HG03175 (cell line): Measurements from ENCODE around the gene WDR82.

Experiments used
- ATAC-seq: cut with Tn5 transposase; IDR thresholded peaks from one replicate; pipeline ENCODE4 v1.9.1; 2021; ENCODE audit warnings: mild to moderate bottlenecking, moderate library complexity; ENCODE audit not compliant: unreplicated experiment

The WDR82 gene

DNA sequence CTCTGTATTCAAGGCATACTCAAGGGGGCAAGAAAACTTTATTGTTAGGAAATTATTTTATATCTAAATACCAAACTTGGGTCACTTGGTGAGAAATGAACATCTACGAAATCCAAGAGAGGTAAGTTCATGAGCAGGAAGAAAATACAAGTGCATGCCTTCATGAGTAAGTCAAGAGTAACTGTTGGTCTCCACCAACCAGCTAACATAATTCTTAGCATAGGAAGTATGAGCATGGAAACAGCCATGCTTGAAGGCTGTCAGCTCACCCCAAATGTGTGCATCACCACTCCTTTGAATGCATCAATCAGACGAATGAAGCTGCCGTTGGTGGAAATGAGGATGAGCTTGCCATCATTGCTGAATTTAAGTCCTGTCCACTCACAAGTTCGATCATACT, 19.0 kb downstream of the WDR82 start:
- ATAC-seq = no peak

DNA sequence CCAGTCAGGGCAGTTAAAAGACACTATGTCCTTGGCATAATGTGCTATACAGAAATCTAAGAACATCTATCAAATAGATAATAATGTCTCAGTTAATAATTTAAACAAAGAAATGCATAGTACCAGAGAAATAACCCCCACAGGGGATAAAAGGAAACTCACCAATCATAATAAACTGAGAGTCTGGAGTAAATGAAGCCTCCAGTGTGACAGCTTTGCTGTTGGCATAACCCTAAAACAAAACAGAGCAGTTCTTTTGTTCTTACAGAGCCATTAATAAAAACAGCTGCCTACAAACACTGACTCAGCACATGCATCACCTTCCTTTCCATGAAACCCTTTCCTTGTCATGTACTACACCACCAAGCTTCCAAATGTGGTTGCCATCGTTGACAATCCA, 19.4 kb downstream of the WDR82 start:
- ATAC-seq = no peak

DNA sequence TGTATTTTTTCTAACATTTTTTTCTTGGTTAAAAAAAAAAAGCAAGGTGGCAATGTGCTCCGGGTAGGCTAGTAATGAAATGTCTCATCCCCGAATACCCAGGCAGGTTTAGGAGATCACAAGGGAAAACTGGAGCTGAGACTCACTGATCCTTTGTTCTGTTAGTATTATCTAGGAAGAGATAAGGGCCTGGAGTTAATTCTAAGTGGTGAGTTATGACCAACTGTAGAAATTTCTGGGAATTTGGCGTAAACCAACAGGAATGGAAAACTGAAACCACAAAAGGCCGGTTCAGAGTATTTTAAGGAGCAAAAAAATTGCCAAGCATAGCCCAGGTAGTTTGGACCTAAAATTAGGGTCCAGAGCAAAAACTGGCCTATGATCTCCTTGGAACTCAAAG, 20.5 kb downstream of the WDR82 start:
- ATAC-seq = no peak

DNA sequence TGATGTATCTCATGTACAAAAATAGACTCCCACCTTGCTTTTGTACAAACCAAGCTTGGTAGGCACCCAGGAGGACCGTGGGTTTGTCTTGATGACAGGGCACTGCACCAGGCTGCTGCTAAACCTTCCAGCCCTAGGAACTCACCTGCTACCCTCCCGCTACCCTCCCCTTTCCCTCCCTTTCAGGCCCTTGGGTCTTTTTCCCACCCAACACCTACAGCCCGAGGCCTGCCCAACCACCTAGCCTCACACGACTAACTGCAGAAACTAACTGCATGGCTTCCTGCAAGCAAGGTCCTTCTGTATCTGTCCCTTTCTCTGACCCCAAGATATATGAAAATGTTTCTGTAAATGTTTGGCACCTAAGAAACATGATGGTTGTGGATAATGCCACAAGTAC, 21.8 kb downstream of the WDR82 start:
- ATAC-seq = no peak

DNA sequence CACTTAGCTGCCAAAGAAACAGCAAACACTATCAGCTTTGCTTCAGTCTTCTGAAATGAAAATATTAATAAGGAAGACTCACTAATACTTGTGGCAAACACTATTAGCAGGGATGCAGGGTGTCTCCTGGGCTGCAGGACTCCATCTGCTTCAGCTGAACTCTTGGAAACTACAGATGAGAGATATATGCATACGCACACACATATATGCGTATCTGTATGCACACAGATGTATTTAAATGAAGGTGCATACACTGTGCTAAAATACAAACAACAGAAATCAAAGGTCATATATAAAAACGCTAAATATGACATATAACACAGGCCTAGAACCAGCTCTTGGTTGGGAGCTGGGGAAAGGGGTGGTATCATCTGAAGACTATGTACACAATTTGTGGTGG, 22.3 kb downstream of the WDR82 start:
- no peak for ATAC-seq

DNA sequence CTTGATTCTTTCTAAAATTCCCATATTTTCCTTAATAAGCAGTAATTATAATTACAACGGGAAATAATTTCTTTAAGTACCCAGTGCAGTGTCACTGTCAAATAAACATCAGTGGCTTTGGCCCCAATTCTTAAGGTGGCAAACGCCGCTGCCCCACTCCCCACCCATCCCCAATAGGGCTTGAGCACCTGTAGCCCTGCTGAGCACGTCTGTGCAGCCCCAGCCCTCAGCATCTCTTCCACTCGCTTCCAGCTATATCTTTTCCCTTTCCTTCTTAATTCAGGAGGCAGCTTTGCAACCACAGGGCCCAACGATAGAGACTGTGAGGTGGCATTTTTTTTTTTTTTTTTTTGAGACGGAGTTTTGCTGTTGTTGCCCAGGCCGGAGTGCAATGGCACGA, 23.8 kb downstream of the WDR82 start:
- ATAC-seq = no peak

DNA sequence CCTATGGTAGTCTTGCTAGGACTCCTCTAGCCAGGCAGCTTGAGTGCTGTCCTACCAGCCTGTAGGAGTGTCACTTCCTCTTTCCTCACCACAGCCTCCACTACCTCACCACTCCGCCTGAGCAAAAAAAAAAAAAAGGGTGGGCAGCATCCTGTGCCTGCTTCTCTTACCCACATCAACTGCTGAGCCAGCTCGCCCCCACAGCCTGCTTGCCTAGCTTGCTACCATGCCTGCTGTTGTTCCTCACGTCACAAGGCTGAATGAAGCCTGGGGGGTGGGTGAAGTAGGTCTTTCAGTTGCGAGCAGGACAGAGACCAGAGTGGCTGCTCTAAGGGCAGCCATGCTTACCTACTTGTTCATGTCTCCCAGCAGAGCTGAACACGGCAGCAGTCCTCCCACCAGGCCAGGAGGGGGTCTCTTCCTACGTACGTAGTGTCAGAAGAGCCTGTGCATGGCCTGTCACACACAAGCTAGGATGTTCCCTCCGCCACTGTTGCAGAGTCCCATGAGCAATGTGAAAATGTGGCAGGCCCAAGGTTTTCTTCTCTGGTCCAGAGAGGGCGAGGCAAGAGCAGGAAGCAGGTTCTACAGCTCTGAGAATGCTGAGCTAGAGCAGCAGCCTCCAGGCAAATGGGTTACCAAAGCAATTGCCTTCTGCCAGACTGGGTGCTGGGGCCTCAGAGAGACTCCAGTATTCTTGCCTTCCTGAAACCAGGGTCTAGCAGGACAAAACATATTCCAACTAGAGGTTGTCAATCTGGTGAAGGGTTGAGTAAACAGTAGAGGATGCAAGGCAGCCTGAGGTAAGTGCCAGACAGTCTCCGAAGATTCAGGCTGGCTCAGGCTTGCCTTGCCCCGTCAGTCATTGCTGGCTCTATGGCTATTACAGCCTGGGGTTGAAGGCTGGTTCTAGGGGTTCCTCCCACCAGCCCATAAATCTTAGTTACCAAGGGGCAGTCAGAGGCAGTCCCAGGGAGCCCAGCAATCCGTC, 24.8 kb downstream of the WDR82 start:
- peak; percentile 95 for ATAC-seq

DNA sequence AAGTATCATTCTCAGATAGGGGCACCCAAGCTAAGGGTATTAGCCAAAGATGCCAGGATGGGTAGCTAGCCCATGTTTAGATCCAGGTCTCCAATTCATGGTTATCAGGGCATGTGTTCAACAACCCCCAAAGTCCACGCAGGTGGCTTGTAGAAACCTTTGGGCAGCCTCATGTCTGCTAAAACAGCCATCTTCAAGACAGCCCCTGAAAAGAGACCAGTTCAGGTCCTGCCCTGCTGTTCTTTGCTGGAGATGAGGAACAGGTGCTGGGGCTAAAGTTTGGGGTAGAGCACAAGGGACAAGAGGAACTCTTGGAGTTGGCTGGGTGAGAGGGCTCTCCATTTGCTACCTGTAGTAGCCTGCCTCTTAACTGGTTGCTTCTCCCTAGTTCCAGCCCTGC, 28.3 kb downstream of the WDR82 start:
- no peak for ATAC-seq

DNA sequence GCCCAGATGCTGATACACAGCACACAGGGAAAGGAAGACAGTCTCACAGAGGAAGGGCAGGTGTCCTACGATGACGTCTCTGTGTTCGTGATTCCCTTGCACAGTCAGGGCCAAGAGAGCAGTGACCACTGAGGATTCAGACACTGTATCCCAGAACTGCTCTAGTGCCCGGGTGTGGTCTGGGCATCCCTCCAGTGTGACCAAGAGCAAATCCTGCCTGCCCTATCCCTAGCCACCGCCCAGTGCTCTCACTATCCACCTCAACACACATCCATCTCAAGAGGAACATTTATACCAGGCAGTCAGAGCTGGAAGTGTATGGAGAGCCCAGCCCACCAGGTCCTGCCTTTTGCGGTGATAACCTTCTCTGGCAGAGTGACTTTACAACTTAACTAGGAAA, 28.8 kb downstream of the WDR82 start:
- no peak for ATAC-seq

DNA sequence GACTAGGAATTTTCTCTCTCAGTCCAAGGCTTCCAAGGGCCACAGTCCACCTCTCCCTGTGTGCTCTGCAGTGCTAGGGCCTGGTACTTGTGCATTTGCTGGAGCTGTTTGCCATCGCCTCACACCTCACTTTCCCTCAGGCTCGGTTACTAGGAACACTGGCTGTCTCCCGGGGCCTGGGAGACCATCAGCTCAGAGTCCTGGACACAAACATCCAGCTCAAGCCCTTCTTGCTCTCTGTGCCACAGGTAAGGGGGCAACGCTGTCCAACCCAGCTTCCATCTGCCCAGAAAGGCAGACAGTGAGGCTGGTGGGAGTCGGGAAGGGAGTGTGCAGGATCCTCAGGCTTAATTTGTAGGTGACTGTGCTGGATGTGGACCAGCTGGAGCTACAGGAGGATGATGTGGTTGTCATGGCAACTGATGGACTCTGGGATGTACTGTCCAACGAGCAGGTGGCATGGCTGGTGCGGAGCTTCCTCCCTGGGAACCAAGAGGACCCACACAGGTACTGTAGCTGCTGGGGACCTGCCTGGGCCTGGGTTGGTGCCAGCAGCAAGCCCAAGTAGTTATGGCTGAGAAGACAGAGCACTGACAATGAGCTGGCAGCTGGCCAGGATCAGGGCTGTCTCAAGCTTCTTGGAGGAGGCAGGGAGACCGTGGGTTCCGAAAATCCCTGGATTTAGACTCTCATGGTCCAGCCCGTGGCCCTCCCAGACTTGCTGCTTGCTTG, 29.5 kb downstream of the WDR82 start:
- no peak for ATAC-seq

DNA sequence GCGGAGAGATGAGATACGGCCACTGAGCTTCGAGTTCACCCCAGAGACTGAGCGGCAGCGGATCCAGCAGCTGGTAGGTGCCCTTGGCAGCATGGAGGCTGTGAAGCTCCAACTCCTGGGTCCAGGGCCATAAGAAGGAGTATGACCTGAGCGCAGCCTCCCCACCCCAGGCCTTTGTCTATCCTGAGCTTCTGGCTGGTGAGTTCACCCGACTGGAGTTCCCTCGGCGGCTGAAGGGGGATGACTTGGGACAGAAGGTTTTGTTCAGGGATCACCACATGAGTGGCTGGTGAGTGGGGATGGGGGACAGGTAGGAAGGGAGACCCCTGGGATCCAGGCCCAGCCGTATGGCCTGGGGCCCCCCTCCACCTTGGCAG, 30.3 kb downstream of the WDR82 start:
- no peak for ATAC-seq

DNA sequence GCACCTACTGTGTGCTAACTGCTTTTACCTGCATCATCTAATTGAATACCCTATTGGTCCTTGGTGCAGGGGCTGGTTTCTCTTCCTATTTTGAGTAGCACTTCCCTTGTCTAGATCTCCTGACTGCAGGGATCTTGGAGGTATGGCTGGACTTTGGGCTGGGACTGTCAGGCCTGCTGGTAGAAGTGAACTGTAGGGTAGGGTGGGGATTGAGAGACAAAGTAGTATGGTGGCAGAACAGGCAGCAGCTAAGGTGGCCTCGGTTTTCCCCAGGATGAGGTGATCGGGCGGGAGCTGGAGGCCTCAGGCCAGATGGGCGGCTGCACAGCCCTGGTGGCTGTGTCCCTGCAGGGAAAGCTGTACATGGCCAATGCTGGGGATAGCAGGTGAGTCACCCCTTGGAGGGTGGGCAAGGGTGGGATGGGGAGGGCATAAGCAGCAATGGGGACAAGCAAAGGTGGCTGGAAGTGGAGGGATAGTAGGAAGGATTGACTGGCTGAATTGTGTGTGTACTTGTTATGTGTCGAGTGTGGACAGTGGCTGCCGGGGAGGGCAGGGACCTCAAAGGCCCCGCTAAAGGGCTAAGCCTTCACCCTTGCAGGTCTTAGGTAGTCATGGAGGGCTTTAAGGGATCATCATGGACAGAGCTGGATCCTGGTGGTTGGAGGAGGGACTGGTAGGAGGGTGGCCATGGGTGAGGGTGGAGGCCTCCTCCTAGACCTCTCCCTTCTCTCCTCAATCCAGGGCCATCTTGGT, 30.9 kb downstream of the WDR82 start:
- no peak for ATAC-seq

DNA sequence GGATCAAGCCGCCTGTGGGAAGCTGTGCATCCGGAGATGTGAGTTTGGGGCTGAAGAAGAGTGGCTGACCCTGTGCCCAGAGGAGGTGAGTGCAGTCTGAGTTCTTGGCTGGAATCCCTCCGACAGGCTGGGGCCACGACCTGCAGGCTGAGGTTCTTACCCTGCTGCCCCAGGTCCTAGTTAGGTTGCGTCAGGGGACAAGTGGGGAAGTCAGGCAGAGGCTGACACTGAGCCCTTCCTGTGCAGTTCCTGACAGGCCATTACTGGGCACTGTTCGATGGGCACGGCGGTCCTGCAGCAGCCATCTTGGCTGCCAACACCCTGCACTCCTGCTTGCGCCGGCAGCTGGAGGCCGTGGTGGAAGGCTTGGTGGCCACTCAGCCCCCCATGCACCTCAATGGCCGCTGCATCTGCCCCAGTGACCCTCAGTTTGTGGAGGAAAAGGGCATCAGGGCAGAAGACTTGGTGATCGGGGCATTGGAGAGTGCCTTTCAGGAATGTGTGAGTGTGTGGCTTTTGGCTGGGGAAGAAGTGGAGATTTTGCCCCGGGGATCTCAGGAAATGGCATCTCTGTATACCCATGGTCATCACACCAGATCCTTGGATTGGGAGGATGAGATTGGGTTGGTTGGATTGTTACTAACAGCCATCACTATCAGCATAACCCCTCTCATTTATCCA, 31.6 kb downstream of the WDR82 start:
- no peak for ATAC-seq

DNA sequence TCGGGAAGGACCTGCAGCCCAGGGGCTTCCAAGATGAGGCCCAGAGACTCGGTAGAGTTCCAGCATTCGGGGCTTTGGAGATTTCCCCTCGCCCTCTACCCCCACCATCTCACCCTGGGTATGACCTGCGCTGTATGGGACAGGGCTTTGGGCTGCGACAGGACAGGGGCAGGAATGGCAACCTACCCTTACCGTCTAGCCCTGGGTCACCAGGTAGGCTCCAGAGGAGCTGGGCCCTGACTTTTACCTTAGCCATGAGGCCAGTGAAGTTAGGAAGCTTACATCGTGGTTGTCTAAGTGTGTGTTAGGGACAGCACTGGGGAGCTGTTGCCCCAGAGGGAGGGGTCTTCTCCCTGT, 32.2 kb downstream of the WDR82 start:
- no peak for ATAC-seq

DNA sequence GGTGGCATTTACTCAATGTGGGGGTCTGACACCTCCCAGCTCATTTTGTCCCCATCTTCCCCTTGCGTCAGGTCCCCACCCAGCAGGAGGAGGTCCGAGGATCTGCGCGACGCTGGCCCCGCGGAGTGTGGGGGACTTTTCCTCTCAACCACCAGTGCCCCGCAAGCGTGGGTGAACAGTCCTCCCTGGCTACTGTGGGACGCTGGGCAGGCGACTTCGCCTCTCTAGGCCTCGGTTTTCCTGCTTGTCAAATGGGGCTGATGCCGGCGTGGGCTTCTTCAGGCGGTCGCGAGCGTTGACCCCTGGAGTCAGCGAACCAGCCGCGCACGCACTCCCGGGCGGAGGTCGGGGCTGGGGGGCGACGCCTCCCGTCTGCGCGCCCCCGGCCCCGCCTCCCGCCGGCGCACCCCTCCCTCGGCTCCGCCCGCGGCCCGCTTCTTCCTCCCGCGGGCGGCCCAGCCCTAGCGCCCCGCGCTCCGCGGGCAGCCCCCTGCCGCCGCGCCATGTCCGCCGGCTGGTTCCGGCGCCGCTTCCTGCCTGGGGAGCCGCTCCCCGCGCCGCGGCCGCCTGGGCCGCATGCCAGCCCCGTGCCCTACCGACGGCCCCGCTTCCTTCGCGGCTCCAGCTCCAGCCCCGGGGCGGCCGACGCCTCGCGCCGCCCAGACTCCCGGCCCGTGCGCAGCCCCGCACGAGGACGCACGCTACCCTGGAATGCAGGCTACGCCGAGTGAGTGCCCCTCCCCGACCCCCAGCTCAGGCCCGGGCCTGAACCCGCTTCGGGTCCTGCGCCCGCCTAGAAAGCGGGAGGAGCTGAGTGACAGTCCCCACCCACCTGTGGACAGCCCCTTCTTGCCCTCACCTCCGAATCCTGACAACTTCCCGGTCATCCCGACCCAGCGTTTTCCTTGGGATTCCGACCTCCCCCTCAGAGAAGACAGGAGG, 32.9 kb downstream of the WDR82 start, which contains the start of gene PPM1M:
PPM1M (plus strand) TSS at position 438 of the 942 bp plus-strand sequence; CDS start at position 504, 66 bp downstream.
- ATAC-seq = no peak

DNA sequence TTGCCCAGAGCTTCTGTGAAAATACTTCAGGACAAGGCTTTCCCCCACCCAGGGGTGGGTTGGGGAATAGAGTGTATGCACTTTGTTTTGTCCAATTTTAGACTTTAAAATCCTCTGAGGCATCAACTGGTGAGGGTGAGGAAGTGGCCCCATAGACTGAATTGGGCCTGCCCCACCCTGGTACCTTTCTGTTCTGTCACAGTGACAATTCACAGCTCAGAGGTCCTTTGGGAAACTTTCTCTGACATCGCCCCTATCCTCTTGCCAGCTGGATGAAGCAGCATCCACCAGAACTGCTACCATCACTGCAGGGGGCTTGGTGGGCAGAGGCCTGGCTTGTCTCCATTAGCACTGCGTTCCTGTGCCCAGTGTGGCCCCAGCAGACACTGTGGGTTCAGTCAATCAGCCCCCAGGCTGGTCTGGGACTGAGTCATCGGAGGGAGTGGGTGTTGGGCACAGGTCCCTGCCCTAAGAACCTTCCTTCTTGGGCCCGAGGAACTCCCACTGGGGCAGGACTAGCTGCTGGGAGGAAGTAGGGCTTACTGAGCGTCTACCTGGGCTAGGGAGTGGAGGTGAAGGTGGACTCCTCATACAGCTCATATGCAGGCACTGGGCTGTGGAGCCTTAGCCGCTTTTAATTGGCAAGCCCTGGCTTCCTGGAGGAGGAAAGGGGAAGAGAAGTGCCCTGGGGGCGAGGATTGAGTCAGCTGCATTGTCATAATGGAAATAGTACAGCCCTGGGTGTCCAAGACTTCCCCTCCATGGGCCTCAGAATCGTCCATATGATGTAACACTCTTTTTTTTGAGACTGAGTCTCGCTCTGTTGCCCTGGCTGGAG, 34.4 kb downstream of the WDR82 start:
- peak; percentile 41 for ATAC-seq

DNA sequence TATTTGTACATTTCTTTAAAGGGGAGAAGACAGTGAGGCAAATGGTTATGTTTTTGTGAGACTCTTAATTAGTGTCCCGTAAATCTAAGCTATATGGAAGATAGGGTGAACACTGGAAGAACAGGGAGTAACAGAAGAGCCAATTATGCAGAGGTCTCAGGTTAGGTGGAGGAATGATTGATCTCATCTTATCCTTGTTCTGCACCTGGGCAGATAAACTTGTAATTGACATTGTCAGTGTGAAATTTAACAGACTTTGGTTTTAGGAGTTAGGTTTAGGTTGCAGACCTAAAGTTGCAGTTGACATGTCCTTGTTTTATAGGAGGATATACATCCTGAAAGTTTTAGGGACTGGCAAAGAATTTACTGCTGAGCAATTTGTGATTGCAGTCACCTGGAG, 36.4 kb downstream of the WDR82 start:
- ATAC-seq = no peak

DNA sequence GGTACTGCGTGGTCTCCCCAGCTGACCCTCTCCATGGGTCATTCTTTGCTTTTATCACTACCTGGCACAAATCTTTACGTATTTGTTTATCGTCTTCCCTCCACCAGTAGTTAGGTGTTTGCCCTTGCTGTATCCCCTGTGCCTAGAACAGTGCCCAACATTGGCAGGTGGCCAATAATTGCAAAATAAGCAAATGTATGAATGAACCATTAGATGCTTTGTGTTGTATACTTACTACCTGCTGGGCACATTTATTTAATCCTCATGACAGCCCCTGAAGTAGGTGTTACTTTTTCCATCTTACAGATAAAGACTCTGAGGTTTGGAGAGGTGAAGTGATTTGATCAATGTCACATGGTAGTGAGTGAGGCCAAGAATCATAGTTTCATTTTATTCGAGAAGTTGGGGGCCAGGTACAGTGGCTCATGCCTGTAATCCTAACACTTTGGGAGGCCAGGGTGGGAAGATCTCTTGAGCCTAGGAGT, 37.5 kb downstream of the WDR82 start:
- no peak for ATAC-seq
